GM10266 (cell line): ENCODE measurements around the gene PPP1R3D.
"Not testable (repeated sequence)": the region's sequence is repeated elsewhere in the genome, so short reads cannot be mapped to it uniquely, and the experiment has no call there.

ENCODE experiments used
- DNase-seq: peaks from one replicate; pipeline ENCODE4 v3.0.0; 2012; ENCODE audit errors: extremely low spot score
- TF ChIP-seq, protein P1 (sequence below): IDR thresholded peaks from 2 replicates; pipeline ENCODE4 v1.5.1; 2012; ENCODE audit warnings: mild to moderate bottlenecking, low read depth; ENCODE audit not compliant: control insufficient read depth, insufficient read depth; ENCODE audit errors: missing control alignments

PPP1R3D gene

DNA sequence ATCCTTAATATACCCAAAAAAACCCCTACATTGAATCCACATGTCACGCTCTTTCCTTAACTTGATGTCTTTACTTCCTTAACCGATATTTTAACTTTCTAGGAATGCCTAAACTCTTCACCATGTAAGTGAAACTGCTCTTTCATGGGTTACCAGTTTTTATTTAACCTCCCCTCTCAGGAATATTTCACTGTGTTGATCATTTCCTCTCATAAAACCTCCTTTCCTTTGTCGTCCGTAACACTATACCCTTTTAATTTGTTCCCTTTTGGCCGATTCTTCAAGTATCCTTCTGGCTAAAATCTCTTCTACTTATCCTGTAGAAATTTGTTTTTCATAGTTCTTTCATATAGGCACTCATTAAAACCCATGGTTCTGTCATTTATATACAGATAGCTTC is 31.2 kb downstream of the PPP1R3D start:
- no peak for DNase-seq
- TF ChIP-seq, protein P1, sequence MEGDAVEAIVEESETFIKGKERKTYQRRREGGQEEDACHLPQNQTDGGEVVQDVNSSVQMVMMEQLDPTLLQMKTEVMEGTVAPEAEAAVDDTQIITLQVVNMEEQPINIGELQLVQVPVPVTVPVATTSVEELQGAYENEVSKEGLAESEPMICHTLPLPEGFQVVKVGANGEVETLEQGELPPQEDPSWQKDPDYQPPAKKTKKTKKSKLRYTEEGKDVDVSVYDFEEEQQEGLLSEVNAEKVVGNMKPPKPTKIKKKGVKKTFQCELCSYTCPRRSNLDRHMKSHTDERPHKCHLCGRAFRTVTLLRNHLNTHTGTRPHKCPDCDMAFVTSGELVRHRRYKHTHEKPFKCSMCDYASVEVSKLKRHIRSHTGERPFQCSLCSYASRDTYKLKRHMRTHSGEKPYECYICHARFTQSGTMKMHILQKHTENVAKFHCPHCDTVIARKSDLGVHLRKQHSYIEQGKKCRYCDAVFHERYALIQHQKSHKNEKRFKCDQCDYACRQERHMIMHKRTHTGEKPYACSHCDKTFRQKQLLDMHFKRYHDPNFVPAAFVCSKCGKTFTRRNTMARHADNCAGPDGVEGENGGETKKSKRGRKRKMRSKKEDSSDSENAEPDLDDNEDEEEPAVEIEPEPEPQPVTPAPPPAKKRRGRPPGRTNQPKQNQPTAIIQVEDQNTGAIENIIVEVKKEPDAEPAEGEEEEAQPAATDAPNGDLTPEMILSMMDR: no peak

DNA sequence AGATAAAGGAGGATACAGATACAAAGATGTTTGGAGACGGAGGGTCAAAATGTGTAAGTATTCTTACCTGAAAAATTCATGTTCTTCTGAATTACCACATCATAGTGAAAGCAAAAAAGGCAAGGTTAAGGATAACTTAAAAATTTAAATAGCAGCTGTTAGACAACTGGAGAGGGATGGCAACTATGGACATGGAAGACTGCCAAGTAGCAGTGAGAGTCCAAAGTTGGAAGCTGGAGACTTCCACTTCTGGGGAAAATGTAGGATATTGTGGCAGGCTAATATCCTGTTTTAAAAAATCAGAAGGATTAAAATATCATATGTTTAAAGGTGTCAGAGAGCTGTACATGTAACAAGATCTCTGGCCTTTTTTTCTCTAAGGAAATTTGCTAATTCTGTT is 36.5 kb downstream of the PPP1R3D start:
- no peak for DNase-seq
- TF ChIP-seq, protein P1: no peak

DNA sequence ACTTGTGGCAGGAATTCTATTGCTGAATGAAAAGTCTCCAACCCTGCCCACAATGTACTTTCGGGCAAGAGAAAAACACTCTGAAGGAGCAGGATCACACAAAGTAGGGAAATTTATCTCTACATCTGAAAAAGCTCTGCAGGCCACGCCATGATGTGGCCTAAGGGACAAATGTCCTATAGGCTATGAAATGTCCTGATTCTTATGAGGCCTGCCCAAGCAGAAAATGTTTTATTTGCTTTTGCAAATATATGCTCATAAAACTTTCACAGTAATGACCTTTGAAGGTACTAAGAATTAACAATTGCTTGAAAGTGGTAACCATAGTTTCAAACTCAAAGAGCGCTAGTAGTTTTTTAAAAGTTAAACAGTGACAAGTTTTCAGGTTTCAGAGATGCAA is 37.6 kb downstream of the PPP1R3D start:
- DNase-seq: no peak
- TF ChIP-seq, protein P1: no peak

DNA sequence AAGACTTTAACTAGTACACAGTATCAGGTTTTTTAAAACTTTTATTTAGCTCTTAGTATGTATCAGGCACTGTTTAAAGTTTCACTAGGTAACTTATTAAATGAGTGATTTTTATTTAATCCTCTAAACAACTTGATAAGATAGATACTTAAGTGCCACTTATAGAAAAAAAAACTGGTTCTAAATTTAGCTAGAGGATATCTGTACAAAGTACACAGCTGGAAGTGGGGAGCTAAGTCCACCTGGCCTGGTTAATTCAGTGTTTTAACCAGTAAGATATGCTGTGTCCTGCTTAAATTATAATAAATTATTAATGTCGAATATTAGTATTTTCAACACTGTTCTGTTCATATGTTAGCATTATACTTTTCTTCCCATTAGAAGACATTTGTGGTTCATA is 44.2 kb downstream of the PPP1R3D start:
- TF ChIP-seq, protein P1: no peak
- DNase-seq: no peak

DNA sequence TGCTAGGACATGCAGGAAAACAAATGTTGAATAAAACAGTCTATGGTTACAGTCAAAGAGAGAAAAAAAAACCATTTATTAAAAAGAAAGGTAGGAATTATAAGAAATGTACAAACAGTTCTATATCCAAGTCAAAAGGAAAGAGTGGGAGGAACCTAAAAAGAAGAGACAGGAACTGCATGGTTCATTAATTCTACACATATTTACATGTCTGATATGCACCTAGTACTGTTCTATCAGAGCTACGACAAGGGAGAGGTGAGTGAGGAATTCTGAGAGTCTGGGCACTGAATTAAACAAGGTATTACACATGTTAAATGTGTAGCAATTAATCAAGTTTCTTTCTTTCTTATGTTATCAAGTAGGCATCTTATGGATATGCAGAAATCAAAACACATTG is 48.5 kb downstream of the PPP1R3D start:
- no peak for DNase-seq
- TF ChIP-seq, protein P1: no peak

DNA sequence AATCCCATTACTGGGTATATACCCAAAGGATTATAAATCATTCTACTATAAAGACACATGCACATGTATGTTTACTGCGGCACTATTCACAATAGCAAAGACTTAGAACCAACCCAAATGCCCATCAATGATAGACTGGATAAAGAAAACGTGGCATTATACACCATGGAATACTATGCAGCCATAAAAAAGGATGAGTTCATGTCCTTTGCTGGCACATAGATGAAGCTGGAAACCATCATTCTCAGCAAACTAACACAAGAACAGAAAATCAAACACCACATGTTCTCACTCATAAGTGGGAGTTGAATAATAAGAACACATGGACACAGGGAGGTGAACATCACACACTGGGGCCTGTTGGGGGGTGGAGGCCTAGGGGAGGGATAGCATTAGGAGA is 50.1 kb downstream of the PPP1R3D start:
- not testable (repeated sequence) for DNase-seq

DNA sequence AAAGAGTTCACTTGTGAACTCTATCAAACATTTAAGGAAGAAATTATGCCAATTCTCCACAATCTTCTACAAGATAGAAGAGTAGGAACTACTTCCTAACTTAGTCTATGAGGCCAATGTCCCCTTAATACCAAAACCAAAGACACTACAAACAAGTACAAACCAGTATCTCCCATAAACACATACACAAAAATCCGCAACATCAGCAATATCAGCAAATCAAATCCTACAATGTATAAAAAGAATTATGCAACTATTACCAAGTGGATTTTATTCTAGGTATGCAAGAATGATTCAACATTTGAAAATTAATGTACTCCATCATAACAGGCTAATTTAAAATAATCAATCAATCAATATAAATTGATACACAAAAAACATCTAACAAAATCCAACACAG is 52.1 kb downstream of the PPP1R3D start:
- no peak for DNase-seq
- TF ChIP-seq, protein P1: no peak
